Measurements from ENCODE around the gene ADCY7.

ADCY7 gene

DNA sequence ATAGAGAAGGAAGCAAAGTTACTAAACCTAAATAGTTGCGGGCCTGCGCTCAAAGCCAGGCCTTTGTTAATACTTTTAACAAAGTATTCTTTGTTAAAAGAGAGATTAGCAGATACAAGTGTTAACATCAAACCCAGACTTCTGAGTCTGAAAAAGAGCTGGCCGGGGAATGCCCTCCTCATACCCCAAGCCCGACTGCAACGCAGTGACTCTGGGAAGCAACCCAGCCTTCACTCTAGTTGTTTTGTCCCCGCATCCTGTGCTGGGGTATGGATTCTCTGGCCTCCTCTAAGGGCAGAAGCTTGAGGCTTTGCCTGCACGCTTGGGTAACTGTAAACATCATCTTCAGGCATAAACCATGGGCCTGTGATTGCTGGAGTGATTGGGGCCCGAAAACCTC, 48.3 kb downstream of the ADCY7 start:
- TF ChIP-seq, protein P1, sequence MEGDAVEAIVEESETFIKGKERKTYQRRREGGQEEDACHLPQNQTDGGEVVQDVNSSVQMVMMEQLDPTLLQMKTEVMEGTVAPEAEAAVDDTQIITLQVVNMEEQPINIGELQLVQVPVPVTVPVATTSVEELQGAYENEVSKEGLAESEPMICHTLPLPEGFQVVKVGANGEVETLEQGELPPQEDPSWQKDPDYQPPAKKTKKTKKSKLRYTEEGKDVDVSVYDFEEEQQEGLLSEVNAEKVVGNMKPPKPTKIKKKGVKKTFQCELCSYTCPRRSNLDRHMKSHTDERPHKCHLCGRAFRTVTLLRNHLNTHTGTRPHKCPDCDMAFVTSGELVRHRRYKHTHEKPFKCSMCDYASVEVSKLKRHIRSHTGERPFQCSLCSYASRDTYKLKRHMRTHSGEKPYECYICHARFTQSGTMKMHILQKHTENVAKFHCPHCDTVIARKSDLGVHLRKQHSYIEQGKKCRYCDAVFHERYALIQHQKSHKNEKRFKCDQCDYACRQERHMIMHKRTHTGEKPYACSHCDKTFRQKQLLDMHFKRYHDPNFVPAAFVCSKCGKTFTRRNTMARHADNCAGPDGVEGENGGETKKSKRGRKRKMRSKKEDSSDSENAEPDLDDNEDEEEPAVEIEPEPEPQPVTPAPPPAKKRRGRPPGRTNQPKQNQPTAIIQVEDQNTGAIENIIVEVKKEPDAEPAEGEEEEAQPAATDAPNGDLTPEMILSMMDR (IDR thresholded peaks at IDR 0.05; ENCODE audit: poor library complexity, severe bottlenecking): no peak
- no peaks in the 10 kb centered on the region for H3K27me3 ChIP-seq (ENCODE audit: insufficient read depth, poor library complexity, severe bottlenecking)
- no peak overlapping the region for H3K4me3 ChIP-seq (ENCODE audit: severe bottlenecking)
- H3K4me1 ChIP-seq (ENCODE audit: insufficient read depth, poor library complexity, severe bottlenecking): no peaks in the 10 kb centered on the region
- DNase-seq (ENCODE audit: low spot score): no peak
- no peak for ATAC-seq (ENCODE audit: low read depth)
- no peaks in the 10 kb centered on the region for H3K9me3 ChIP-seq (ENCODE audit: severe bottlenecking)
- no peak overlapping the region for H3K27ac ChIP-seq (ENCODE audit: poor library complexity, severe bottlenecking)
- H3K36me3 ChIP-seq (ENCODE audit: low read depth): peaks cover 59% of the 10 kb centered on the region

DNA sequence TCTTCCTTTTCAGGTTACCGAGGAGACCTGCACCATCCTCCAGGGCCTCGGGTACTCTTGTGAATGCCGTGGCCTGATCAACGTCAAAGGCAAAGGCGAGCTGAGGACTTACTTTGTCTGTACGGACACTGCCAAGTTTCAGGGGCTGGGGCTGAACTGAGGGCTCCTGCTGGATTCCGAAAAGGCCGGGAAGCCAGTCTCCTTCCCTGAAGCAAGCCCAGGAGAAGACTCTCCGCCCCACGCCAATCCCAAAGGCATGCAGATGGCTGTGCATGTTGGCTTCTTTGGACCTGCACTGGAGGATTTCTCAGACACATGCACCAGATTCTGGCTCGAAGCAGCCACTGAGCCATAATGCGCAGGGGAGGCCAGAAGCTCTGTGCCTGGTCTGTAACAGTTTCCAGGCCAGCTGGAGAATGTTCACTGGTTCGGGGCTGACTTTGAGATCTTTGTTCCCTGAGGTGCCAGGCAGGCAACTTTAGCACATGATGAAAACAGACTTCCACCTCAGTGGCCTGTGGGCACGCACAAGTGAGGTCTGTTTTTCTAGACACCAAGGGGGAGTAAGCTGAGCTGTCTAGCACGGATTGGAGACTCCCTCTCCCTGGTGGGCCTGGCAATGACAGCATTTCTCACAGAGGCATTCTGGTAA, 49.1 kb downstream of the ADCY7 start:
- Histone ChIP-seq H3K9me3 (ENCODE audit: severe bottlenecking) (no peaks in the 10 kb centered on the region), H3K36me3 (ENCODE audit: low read depth) (peaks cover 67% of the 10 kb centered on the region), H3K27ac (ENCODE audit: poor library complexity, severe bottlenecking) (no peak overlapping the region), H3K4me3 (ENCODE audit: severe bottlenecking) (no peak overlapping the region), H3K27me3 (ENCODE audit: insufficient read depth, poor library complexity, severe bottlenecking) (no peaks in the 10 kb centered on the region), H3K4me1 (ENCODE audit: insufficient read depth, poor library complexity, severe bottlenecking) (no peaks in the 10 kb centered on the region)
- no peak for DNase-seq (ENCODE audit: low spot score)
- TF ChIP-seq, protein P1 (IDR thresholded peaks at IDR 0.05; ENCODE audit: poor library complexity, severe bottlenecking): no peak
- ATAC-seq (ENCODE audit: low read depth): no peak

DNA sequence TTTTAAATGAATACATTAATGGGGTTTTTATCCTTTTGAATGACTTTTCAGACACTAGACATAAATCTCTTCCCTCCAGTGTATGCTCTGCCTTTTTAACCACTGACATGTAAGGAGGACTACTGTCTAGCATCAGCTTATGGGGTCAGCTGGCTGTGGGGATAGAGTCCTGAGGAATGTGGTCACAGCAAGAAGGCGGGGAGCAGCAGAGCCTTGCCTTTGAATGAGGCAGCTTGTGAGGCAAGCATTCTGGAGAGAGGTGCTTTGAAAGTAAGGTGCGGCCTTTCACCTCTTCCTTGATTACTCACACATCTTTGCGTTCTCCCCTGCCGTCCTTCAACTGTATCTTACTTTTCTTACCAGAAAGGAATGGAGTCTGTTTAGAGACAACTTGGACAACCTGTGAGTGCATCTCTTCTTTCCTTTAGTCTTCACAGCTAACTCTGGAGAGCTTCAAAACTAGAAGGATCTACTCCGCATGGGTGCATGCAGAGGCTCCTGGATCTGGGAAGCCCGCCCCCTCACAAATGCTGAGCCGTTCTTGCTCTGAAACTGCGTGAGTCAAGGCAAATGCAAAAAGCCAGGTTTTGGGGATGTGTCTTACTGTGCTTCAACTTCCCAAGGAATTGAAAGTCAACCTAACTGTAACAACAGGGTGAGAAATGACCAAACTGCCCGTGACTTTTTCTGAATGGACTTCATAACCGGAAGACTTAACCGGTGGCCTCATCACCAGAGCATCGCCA, 49.9 kb downstream of the ADCY7 start:
- H3K27ac ChIP-seq (ENCODE audit: poor library complexity, severe bottlenecking): no peak overlapping the region
- TF ChIP-seq, protein P1 (IDR thresholded peaks at IDR 0.05; ENCODE audit: poor library complexity, severe bottlenecking): no peak
- DNase-seq (ENCODE audit: low spot score): no peak
- H3K9me3 ChIP-seq (ENCODE audit: severe bottlenecking): no peaks in the 10 kb centered on the region
- no peaks in the 10 kb centered on the region for H3K4me1 ChIP-seq (ENCODE audit: insufficient read depth, poor library complexity, severe bottlenecking)
- no peak for ATAC-seq (ENCODE audit: low read depth)
- H3K36me3 ChIP-seq (ENCODE audit: low read depth): peaks cover 75% of the 10 kb centered on the region
- no peak overlapping the region for H3K4me3 ChIP-seq (ENCODE audit: severe bottlenecking)
- no peaks in the 10 kb centered on the region for H3K27me3 ChIP-seq (ENCODE audit: insufficient read depth, poor library complexity, severe bottlenecking)

DNA sequence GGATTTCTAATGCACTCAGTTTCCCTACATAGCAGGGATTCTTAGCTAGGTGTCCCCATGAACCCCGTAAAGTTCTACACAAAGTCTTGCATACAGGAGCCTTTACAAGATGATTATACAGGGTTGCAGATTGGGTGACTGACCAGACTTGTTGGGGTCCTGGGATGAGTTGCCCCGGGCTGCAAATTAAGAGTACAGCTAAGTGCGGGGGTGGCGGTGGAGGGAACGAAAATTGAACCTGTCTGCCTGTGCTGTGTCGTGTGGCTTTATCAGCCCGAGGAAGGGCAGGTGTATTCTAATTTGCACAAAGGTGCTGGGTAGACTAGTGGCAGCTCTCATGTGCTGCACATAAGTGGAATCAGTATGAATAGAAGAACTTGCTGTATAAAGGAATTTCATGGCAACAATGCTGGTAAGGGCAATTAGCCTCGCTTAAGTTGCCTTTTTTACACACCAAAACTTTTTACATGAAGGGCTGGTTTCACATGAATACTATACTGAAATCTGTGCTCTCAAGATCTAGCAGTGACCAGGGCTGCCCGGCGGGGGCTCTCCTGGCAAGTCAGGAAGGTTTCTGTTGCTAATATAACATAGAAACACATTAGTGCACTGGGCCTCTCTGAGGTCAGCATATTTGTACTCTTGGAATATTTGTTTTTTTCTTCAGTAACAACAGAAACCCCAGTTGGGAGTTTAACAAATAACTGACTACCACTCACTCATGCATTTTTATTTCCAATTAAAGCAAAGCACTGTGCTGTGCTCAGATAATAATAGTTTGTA, 50.7 kb downstream of the ADCY7 start:
- ATAC-seq (ENCODE audit: low read depth) (no peak), DNase-seq (ENCODE audit: low spot score) (no peak)
- Histone ChIP-seq H3K9me3 (ENCODE audit: severe bottlenecking) (no peaks in the 10 kb centered on the region), H3K36me3 (ENCODE audit: low read depth) (peaks cover 80% of the 10 kb centered on the region), H3K27ac (ENCODE audit: poor library complexity, severe bottlenecking) (no peak overlapping the region), H3K4me3 (ENCODE audit: severe bottlenecking) (no peak overlapping the region), H3K4me1 (ENCODE audit: insufficient read depth, poor library complexity, severe bottlenecking) (no peaks in the 10 kb centered on the region), H3K27me3 (ENCODE audit: insufficient read depth, poor library complexity, severe bottlenecking) (no peaks in the 10 kb centered on the region)
- TF ChIP-seq, protein P1 (IDR thresholded peaks at IDR 0.05; ENCODE audit: poor library complexity, severe bottlenecking): no peak

Measured in RWPE2 (cell line).